GM19397 (cell line): ENCODE data around the gene STMP1.
A peak's percentile ranks its signal among the peaks of the same experiment; 100 is the strongest.
"Not testable (repeated sequence)": the region's sequence is repeated elsewhere in the genome, so short reads cannot be mapped to it uniquely, and the experiment has no call there.

Experiments used
- ATAC-seq: cut with Tn5 transposase; IDR thresholded peaks from one replicate; pipeline ENCODE4 v1.9.1; 2021; ENCODE audit warnings: mild to moderate bottlenecking, moderate library complexity; ENCODE audit not compliant: unreplicated experiment

STMP1 gene

GRCh38 chr7:135662373-135663114 is at the start of gene STMP1:
TSS of gene STMP1 (plus strand) at chr7:135662514.
- ATAC-seq: peak; percentile 93

DNA sequence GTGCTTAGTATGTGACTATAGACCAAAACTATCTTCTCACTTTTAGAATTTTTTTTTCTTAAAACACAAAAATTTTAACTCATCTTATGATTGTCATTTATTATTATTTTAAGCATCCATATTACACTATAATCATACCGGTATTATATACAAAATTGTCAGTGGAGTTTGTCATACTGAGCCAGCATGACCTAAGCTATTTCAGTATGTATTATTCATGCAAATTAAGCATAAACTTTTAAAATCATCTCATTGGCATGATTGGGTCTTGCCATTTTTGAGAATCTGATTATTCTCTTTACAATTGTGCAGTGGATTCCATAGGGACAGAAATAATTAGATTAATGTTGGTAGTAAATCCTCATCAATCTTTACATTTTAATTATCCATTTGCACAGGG is 46.2 kb upstream of the STMP1 start:
- no peak for ATAC-seq

GRCh38 chr7:135617781-135618180 is 44.5 kb upstream of the STMP1 start:
- no peak for ATAC-seq

DNA sequence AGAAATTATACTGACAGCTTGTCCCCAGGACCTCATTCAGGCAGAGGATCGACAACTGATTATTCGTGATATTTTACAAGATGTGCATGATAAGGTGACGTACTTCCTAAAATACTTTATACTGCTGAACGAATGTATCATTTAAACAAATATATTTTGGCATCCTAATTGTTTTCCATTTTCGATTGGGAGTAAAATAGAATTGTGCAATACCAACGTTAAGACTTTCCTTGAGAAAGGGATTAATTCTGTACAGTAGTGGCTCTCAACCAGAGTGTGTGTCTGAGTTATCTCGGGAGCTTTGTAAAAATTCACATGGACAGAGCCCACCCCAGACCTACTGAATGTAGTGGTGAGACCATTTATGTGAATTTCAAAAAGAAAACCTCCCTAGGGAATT is 43.8 kb upstream of the STMP1 start:
- ATAC-seq: no peak

GRCh38 chr7:135620447-135620846 is 41.9 kb upstream of the STMP1 start:
- no peak for ATAC-seq

GRCh38 chr7:135620980-135621850 is 41.1 kb upstream of the STMP1 start:
- no peak for ATAC-seq

DNA sequence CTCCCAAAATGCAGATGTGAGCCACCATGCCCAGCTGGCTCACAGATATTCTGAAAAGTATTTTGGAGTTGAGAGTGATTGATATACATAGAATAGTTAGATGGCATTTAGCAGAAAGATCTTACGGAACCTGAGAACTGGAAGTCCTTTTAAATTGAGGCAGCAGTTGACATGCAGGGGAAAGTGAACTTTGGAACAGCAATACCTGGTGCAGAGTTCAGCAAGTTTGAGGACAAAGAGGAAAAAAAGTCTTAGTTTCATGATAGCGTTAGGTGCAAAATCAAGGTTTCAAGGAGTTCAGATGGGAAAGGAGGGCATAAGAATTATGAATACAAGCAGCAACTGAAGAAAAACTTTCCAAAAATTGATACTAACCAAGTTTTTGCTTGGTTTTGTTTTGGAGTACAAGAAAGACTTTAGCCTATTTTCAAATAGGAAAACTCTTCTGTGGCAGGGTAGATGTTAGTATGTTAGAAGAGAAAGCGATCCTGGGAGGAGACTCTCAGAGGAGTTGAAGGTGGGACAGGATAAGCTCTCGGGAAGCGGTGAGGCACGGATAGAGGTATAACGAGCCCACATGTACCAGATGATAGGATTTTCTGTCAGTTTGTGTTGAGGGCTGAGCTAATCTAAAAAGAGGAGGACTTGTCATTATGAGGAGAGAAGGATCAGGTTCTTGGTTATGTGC is 28.0 kb upstream of the STMP1 start:
- ATAC-seq: no peak

DNA sequence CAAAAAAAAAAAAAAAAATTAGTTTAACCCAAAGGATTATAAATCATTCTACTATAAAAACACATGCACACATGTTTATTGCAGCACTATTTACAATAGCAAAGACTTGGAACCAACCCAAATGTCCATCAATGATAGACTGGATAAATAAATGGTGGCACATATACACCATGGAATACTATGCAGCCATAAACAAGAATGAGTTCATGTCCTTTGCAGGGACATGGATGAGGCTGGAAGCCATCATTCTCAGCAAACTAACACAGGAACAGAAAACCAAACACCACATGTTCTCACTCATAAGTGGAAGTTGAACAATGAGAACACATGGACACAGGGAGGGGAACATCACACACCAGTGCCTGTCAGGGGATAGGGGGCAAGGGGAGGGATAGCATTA is 22.6 kb upstream of the STMP1 start:
- not testable (repeated sequence) for ATAC-seq

DNA sequence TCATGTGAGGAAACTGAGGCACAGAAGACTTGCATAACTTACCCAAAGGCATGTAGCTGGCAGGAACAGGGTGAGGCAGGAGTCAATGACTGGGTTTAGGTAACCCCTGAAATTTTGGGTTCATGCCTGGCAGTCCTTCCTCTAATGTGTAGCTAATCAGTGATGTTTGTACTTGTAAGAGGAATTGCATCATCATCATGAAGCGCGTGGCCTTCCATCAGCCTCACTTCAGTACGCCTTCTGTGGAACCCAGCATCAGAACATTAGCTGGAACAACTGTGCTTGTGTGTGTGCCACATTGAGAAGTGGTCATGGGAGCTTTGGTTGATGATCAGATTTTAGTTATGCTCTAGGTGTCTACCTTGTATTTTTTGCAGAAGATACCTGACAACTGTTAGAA is 18.2 kb upstream of the STMP1 start:
- ATAC-seq: no peak

DNA sequence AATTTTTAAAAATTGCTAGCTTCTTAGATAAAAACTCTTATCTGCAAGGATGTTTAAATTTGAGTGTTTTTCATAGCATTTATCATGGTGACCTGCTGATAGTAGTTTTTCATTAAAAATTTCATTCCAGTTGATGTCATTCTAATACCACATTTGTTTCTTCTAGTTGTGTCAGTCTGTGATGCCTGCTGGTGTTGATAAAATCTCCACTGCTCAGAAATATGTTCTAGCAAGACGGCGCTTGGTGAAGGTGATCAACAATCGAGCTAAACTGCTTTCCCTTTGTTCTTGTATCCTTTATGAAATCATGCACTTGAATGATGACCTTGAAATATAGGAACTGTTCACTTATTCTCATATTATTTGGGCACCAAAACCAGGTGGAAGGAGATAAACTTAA is 17.6 kb upstream of the STMP1 start:
- ATAC-seq: no peak

GRCh38 chr7:135645296-135645904 is 16.9 kb upstream of the STMP1 start:
- ATAC-seq: no peak

- no peak for ATAC-seq
Measured at GRCh38 chr7:135647755-135648154, 14.6 kb upstream of the STMP1 start.

- no peak for ATAC-seq
Measured at GRCh38 chr7:135648235-135648634, 14.1 kb upstream of the STMP1 start.

GRCh38 chr7:135650831-135651573 is 11.3 kb upstream of the STMP1 start:
- ATAC-seq: no peak

- ATAC-seq: no peak
Measured at GRCh38 chr7:135653340-135654080, 8.8 kb upstream of the STMP1 start.

DNA sequence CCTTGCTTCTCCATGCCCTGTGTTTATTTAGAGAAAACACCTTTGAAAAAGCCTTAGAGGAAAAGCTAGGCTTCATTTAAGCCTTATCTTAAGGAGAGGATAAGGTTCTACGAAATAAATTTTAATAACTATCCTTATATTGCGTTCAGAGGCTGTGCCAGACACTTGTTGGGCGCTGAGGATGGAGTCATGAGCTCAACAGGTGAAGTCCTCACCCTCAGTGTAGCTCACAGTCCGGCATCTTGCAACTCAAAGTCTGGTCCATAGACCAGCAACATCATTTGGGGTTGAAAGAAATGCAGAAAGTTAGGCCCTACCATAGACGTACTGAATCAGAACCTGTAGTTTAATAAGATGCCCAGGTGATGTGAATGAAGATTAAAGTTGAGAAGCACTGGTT is 3.8 kb upstream of the STMP1 start:
- no peak for ATAC-seq

GRCh38 chr7:135659159-135659846 is 3.0 kb upstream of the STMP1 start:
- no peak for ATAC-seq

DNA sequence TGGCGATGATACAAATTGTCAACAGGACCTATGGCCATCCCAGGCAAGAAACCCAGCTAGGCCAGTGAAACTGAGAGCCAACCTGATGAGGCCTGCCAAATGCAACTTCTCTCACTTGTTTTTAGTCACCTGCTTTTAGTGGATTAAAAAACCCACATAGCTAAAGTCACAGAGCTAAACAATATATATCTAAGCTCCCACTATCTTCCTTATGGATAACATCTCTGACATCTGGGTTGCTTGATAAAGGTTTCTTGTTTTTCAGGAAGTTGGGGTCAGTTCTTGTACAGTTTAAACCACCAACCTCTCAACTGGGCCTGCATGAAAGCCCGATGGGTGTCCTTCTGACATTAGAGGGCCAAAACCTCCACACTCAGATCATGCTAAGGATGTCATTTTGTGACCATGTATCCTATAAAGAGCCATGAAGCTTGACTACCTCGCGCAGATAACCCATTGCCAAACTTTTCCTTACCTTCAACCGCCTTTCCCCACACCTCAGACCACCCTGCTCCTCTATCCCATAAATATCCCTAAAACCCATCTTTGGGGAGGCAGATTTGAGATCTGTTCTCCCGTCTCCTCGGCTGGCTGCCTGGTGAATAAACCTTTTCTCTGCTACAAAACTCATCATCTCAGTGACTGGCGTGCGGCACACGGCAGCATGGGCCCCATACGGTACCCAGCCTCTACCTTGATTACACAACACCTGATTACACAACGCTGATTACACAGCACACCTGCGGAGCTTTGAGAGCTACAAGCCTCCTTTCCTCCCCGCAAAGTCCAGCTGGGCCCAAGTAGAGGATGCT is 797 bp upstream of the STMP1 start:
- ATAC-seq: peak; percentile 7

GRCh38 chr7:135662123-135662372 is 266 bp upstream of the STMP1 start:
- no peak for ATAC-seq
